Amniotic epithelial cell (primary cell): ENCODE measurements around the gene TTC4.
A peak's percentile ranks its signal among the peaks of the same experiment; 100 is the strongest.

ENCODE experiments used
- DNase-seq: peaks from one replicate; pipeline ENCODE4 v3.0.0-alpha.2; 2010; ENCODE audit warnings: low read depth

The TTC4 gene, protein sequence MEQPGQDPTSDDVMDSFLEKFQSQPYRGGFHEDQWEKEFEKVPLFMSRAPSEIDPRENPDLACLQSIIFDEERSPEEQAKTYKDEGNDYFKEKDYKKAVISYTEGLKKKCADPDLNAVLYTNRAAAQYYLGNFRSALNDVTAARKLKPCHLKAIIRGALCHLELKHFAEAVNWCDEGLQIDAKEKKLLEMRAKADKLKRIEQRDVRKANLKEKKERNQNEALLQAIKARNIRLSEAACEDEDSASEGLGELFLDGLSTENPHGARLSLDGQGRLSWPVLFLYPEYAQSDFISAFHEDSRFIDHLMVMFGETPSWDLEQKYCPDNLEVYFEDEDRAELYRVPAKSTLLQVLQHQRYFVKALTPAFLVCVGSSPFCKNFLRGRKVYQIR

DNA sequence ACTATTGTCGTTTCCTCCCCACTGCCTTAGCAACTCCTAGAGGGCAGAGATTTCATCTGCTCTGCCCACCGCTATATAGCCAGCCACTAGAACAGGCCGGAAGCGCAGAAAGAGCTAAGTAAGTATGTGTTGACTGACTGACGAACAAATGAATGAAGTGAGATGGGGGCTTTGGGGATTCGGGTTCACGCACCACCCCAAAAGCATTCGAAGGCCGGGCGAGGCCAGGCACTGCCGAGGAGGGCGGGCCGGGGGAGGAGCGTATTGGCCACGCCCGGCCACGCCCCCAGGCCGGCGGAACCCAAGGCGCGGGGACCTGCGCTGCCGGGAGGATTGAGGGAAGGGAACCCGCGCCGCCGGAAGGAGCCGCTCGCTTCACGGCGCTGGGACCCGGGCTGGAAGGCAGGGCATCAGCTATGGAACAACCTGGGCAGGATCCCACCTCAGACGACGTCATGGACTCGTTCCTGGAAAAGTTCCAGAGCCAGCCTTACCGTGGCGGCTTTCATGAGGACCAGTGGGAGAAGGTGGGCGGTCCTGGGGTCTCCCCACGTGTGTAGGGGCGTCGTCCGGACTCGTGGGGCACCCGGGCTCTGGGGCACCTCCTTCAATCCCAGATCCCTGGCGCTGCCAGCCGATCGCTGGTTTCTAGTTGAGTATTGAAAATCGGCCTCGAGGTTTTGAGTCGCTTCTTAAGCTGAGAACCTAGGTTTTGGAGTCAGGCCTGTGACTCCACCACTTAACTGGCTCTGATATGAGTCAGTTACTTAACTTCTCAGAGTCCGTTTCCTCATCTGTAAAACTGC lies at the start of gene TTC4:
TTC4 (plus strand) TSS at position 369 of the 806 bp plus-strand sequence; CDS start at position 417, 48 bp downstream.
- peak; percentile 66 for DNase-seq

DNA sequence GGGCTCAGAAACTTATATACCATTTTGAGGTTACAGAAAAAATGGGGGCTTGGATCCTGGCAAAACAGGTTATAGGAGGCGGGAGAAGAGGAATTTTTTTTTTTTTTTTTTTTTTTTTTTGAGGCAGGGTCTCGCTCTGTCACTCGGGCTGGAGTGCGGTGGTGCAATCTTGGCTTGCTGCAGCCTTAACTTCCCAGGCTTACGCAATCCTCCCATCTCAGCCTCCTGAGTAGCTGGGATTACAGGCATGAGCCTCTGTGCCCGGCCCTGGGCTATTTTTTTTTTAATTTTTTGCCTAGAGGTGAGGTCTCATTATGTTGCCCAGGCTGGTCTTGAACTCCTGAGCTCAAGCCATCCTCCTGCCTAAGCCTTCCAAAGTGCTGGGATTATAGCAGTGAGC lies 49.3 kb upstream of the TTC4 start:
- DNase-seq: peak; percentile 12

DNA sequence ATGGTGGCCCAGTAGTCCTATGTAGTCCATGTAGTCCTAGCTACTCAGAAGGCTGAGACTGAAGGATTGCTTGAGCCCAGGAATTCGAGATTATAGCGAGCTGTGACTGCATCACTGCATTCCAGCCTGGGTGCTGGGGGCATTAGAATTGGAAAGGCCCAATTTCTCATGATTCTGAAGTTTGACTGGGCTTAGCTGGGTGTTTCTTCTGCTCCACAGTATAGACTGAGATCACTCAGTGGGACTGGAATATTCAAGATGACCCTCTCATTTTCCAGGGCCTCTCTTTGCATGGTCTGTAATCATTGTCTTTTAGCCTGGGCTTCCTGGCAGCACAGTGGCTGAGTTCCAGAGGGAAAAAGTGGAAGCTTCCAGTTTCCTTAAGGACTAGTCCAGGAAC lies 47.9 kb upstream of the TTC4 start:
- DNase-seq: no peak

DNA sequence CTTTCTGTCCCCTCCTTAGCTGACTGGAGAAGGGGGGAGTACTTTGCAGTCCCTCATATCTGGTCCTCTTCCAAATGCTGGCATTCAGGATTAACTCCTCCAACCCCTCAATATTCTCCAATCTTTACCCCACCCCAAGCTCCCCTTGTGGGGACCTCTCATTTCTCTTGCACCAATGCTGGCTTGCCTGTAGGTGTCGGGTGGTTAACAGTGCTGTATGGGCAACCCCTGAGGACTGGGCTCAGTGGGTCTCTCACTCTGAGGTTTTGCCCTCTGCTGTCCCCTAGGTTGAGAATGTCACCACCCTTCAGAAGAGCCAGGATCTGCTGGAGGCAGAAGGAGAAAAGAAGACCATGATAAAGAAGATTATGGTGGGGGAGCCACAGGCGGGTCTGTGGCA lies 47.1 kb upstream of the TTC4 start:
- no peak for DNase-seq

DNA sequence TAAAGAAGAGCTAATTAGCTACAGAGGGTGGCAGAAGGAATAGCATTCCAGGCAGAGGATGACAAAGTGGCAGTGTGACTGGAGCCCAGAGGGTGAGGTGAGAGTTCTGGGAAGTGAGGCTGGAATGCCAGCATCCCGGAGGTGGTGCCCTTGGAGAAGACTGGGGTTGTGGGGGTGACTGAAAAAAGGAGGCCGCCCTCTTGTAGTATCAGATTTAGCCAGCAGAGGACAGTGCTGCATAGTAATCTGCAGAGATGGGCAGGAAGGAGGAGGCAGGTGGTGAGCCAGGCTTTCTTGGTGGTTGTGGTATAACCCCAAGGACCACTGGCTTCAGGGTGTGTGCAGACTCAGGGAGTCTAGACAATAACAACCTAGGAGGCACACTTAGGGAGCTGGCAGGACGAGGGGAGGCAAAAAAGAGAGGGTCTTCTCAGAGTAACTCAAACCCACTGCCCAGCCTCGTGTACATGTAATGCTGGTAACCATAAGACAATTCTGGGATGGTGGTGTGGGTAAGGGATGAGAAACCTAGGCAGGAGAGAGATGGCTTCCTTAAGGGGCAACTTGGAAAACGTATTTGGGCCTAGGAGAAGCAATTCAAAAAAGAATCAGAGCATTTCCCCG lies 43.6 kb upstream of the TTC4 start:
- peak; percentile 50 for DNase-seq

DNA sequence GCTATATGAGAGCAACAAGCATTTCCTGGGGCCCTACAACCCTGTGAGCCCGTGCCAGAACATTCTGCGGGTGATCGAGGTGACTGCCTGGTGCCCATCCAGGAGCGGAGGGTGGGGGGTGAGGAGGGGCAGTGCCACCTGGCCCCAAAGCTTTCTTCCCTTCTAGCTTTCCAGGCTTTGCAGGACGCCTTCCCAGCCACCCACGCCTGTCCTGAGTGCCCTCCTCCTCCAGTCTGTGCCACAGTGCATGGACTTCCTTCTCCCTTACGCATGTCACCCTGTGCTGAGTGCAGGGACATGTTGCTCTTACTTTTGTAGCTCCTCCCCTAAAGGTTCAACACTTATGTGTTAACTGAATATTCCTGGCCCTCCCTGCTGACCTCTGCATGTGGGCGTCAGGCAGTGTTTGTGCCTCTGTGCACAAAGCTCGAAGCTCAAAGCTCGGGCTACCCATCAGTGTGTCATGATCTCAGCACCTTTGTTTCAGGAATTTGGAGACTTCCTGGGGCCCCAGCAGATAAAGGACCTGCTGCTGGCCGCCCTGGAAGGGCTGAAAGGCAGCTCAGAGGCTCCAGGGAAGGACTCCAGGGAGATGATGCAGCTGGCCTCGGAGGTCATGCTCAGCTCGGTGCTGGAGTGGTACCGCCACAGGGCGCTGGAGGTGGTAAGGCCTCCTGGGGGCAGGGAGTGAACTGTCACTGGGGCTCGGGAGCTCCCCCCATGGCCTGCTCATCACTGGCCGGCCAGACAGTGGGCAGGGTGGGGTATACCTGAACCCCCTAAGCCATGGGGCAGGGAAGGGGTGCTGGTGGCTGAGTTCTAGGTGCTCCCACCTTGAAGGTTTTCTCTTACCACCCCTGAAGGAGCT lies 36.7 kb upstream of the TTC4 start:
- DNase-seq: no peak

DNA sequence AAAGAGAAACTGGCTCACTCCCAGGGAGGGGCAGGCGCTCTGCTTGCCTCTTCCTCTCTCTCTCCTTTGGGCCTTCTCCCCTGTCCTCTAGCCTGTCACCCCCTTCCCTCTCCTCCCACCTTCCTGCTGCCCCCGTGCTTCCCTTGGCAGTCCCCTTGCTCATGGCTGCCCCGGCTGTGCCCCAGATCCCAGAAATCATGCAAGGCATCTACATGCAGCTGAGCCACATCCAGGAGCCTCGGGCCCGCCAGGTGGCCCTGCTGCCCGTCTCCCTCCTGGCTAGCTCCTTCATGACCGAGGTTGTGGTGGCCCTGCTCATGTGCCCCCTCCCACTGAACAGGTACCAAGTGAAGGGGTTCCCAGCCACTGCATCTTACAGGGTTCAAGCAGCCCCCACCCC lies 36.0 kb upstream of the TTC4 start:
- DNase-seq: no peak

DNA sequence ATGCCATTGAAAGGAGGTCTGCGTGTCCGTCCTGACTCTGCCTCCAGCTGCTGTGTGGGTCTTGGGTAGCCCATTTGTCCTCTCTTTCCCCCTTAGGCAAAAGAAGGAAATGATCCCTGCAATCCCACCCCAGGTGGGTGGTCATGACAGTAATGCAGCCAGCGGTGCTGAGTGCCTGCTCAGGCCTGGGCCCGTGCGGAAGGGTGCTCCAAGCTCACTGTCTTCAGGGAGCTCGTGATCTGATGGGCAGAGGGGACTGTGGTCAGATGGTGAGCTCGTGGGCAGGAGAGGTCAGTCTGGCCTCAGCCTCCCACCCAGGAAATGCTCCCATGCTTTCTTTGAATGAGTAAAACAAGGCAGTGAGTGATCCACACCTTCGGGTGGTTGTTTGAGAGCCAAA lies 35.3 kb upstream of the TTC4 start:
- no peak for DNase-seq

DNA sequence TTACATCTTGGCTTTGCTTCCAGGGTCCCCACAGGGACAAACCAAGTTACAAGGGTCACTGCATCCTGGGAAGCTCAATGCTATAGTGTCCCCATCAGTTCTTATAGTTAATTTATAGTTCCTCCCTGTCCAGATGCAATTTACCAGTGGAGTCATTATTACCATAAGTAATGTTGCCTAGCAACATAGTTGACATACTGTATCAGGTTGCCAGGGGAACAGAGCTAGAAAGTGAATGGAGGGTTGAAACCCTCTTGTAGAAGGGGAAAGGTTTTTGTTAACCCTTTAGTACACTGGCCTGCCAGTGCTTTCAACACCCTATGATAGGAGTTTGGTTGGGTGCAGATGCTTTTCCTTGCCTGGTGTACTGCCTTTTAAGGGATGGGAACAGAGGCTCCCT lies 34.3 kb upstream of the TTC4 start:
- peak; percentile 7 for DNase-seq

DNA sequence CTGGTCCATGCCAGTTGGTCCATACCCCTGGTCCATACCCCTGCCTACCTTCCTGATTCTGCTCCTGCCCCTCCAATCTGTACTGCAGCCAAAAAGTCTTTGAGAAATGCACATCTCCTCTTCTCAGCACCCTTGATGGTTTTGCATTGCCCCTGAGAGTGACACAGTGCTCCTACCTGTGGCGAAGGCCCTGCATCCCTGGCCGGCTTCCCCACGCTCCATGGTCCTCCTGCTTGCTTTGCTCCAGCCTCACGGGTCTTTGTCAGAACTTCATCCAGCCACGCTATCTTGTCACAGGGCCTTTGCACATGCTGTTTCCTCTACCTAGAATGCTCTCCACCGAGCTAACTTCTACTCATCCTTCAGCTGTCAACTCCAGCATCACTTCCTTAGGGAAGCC lies 32.2 kb upstream of the TTC4 start:
- no peak for DNase-seq

DNA sequence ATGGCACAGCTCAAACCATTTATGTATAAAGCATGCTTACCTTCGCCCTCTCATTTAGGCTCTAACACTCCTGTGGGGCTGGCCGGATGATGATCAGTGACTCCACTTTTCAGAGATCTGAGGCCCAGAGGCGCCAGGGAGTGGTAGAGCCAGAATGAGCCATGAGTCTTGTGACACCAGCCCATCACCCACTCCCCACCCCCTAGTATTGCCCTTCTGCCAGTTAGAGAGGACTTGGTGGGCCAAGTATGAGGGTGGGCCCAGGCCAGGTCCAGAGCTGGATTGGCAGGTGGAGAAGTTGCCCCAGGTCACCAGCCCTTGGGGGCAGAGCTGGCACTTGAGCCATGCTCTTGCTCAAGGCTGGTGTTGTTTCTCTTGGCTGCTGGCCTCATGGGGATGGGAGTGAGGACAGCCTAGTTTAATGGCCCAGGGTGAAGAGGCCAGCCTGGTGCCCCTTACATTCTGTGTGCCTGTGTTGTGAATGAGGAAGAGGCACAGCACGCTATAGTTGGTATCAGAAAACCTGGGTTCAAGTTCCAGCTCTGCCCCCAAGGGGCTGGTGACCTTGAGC lies 30.2 kb upstream of the TTC4 start:
- no peak for DNase-seq

DNA sequence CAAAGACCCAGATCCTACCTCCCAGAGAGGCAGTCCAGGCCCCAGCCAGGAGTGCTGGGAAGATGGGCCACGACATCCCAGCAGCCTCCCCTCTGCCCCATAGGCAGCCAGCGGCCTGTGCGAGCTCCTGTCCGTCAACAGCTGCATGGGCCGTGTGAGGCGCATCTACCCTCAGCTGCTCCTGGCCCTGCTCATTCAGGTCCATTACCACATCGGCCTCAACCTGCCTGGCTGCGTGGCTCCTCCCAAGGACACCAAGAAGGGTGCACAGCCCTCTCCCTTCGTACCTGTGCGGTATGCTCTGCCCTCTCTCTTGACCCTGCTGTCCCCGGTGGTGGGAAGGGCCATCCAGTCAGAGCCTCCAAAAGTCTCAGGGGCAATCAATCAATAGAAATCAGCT lies 29.5 kb upstream of the TTC4 start:
- no peak for DNase-seq

DNA sequence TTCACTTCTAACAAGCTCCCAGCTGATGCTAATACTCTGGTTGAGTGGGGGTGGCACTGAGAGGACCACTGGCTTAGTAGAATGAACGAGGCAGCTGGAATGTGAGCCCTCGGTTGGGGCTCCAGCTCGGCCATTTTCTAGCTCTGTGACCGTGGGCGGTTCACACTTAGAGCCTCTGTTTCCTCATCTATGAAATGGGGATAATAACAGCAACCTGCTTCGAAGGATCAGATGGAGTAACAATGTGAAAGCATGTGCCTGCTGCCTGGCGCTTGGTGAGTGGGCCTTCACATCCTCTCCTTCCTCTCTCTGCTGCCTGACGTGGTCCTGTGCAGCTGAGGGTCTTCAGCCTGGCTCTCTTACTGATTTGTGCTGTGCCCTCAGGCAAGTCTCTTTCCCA lies 20.9 kb upstream of the TTC4 start:
- no peak for DNase-seq

DNA sequence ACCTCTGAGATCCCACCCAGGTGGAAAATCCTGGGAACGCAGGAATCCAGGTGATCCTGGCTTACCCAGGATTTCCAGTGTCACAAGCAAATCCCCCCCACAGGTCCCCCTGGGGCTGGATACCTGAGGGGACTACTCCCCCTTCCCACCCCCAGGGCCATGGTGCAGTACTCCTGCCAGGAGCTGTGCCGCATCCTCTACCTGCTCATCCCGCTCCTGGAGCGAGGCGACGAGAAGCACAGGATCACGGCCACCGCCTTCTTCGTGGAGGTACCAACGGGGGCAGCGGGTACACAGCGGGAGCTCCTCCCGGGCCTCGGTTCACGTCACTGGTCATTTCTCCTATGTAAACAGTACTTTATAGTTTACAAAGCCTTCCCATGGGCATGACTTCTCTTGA lies 20.4 kb upstream of the TTC4 start:
- no peak for DNase-seq

DNA sequence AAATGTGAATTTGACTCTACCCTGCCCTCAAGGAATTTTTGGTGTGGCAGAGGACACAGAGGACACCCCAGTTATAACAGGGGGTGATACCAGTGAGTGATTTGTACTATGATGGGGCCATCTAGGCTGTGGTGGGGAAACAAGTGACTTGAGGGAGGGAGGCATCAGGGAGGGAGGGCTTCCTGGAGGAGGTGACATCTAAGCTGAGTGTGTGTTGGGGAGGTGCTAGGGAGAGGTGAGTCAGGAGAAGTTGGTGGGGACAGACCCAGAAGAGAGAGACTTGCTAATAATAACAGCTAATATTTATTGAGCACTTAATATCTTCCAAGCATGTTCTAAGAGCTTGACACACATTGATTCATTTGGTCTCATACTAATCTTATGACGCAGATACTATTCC lies 19.9 kb upstream of the TTC4 start:
- DNase-seq: no peak

DNA sequence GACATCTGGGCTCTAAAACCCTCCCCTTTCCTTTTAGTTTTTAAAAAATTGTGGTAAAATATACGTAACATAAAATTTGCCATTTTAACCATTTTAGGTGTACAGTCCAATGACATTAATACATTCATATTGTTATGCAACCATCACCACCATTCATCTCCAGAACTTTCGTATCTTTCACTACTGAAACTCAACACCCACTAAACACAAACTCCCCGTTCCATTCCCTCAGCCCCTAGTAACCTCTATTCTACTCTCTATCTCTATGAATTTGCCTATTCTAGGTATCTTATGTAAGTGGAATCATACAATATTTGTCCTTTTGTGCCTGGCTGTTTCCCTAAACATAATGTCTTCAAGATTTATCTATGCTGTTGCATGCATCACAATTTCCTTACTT lies 19.4 kb upstream of the TTC4 start:
- DNase-seq: no peak

DNA sequence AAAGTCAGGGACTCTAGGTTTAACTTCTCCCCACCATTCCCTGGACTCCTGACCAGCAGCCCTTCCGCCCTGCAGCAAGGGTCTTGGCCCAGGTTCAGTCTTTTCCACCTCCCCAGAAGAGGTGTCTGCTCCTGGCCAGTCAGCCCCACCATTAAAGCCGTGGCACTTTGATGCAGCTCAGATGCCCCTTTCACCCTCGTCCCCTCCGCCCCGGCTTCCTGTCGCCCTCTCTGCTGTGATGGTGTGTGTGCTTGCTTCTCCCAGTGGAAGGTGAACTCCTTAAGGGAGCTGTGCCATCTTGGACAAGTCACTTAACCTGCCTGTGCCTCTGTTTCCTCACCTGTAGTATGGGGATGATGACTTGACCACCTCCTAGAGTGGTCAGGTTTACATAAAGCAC lies 17.8 kb upstream of the TTC4 start:
- no peak for DNase-seq

DNA sequence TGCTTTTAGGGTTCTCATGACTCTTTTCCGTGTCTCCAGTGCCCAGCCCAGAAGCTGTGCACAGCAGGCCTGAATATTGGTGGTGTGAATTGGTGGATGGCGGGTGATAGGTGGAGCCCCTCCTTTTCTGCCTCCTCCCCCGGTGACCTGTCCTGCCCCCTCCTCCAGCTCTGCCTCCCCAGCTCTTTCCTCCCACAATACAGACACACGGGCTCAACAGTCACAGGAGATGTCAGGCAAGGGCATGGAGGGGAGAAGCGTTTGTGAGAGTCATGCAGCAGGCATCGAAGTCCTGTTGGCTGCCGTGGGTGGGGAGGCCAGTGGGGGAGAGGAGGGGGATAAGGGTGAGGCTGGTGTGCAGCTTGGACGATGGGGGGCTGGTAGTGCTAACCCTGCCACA lies 17.3 kb upstream of the TTC4 start:
- DNase-seq: no peak

DNA sequence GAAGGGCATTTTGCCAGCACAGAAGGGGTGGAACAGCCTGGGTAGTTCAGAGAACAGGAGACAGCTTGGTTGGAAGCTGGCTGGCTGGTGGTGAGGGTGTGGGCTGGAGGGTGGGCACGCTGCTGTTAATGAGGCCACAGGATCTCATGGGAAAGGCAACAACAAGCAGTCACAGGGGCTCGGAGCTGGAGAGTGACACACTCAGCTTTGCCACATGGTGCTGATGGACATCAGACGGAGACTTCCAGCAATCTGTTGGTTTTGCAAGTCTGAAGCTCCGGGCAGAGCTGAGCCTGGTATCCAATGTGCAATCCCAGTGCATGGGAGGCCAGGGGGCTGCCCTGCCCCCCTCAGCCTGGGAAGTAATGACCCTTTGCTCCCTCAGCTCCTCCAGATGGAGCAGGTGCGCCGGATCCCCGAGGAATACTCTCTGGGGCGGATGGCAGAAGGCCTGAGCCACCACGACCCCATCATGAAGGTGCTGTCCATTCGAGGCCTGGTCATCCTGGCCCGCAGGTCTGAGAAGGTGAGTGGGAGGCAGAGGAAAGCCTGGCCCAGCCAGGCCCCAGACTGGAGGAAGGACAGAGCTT lies 15.6 kb upstream of the TTC4 start:
- DNase-seq: no peak

DNA sequence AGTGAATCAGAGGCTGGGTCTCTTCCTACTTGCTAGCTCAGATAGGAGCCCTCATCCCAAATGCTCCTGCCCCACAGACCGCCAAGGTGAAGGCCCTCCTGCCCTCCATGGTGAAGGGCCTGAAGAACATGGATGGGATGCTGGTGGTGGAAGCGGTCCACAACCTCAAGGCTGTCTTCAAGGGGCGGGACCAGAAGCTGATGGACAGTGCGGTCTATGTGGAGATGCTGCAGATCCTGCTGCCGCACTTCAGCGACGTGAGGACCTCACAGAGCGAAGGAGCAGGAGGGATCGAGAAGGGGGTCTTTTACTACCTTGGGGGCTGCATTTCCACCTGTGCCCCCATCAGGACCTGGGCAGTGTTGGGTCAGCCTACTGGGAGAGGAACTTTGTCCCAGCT lies 14.6 kb upstream of the TTC4 start:
- DNase-seq: no peak

DNA sequence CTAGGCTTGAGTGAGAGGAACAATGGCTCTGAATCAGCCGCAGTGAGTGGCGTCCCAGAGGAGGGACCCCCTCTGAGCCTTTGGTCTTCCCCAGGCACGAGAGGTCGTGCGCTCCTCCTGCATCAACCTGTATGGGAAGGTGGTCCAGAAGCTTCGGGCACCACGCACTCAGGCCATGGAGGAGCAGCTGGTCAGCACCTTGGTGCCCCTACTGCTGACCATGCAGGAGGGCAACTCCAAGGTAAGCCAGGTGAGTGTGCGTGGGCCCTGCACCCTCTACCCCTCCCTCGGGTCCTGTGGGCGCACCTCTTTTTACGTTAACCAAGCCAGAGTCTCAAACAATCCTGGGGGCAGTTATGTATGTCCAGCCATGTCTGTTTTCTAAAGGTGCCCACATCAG lies 13.7 kb upstream of the TTC4 start:
- DNase-seq: no peak
